NCI-H2171 treated with DMSO at 0.1 percent for 48 hours (cell line): ENCODE results near the gene OR8B12.

Experiments
- DNase-seq: peaks from one replicate; lab custom pipeline; 2025; lab: John Stamatoyannopoulos, UW

OR8B12 gene, protein sequence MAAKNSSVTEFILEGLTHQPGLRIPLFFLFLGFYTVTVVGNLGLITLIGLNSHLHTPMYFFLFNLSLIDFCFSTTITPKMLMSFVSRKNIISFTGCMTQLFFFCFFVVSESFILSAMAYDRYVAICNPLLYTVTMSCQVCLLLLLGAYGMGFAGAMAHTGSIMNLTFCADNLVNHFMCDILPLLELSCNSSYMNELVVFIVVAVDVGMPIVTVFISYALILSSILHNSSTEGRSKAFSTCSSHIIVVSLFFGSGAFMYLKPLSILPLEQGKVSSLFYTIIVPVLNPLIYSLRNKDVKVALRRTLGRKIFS

DNA sequence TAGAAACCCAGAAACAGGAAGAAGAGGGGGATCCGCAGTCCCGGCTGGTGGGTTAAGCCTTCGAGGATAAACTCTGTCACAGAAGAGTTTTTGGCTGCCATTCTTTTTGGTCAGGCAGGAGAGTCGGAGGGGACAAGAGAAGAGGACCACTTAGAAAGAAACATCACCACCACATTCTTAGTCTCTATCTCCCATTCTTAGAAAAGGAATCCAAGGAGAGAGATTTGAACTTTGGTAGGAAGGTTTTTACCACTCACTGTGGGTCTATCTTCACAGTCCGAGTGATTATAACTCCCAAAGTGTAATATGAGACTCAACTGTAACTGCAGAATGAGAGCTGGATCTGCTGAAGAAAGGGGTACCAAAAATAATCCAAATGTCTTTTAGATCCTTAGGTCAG lies at the start of gene OR8B12:
OR8B12 (minus strand) TSS at position 101 of the 400 bp plus-strand sequence; CDS start at position 101, 0 bp downstream.
- no peak for DNase-seq

DNA sequence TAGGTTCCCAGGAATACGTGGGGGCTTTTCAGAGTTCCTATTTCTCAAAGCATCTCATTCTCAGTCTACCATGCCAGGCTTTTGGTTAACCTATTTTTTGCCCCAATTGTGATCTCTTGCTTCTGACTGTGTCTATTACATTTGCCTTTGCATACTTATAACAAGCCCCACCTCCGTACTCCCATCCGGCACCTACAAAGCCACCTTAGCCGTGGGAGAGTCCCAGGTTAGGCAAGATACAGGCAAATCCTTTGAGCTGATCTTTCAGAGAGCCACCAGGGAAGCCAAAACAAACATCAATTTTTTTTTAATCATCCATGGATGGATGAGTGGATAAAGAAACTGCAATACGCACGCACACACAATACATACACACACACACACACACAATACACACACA lies 49.2 kb upstream of the OR8B12 start:
- no peak for DNase-seq

DNA sequence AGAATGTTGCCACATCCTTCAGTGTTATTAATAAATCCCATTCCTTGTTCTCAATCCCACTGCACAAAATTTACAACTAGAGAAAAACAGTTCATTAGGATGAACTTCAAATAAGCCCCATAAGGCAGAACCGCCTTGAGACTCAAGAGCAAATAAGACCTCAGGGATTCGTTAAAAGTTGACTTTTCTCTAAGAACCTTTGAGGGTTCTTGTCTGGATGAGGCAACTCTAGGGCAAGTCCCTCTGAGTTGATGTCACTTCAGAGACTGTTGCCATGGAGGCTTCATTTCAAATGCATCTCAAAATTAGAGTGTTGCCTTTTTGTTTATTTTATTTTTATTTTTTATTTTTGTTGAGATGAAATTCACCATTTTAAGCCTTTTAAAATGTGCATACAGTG lies 48.0 kb upstream of the OR8B12 start:
- no peak for DNase-seq

DNA sequence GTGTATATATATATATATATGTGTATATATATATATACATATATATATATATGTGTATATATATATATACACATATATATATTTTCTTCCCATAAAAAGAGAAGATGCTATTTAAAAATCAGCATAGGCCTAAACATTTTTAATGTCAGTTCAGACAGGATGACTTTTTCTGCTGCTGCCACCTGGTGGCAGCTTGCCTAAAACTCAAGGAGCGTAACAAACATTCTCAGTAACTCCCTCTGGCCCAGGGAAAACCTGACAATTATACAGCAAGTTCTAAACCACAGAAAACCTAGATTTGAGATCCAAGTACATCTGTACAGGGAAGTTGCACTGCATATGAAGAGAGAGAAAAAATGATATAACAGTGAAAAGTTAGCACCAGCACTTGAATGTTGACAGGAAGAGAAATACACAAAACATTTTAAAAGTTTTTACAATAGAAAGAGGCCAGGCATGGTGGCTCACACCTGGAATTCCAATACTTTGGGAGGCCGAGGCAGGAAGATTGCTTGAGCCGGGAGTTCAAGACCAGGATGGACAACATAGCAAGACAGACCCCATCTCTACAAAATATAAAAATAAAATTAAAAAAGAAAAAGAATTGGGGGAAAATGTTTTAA lies 42.9 kb upstream of the OR8B12 start:
- peak; percentile 25 for DNase-seq

DNA sequence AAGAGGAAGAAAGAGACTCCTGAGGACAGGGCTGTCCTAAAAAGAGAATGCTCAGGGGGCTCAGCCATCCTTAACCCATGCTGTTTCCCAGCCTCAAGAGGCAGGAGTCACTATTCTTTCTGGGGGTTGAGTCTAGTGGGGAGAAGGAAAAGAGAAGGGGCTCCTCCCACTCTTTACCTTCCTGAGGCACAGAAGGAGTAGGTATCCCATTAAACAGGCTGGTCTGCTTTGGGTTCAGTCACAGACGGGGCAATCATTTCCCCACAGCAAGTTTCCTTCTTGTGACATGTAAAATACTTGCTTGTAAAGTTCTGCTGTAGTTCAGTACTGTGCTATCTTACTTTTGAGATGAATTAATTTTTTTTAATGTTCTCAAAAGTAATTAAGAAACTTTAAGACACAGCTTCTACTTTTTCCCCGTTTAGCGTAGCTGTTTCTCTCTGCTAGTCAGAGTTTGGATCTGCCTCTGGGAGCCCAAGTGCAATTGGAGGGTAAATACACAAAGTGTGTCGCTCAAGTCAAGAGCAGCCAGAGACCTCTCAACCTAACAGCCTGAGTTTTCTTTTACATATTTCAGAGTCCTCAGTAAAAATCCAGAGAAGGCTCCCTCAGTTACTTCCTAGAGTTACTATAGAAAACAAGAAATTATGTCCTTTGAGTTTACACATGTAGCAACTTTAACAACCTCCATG lies 41.4 kb upstream of the OR8B12 start:
- no peak for DNase-seq

- no peak for DNase-seq
Observed at GRCh38 chr11:124583781-124584180, 40.3 kb upstream of the OR8B12 start.

DNA sequence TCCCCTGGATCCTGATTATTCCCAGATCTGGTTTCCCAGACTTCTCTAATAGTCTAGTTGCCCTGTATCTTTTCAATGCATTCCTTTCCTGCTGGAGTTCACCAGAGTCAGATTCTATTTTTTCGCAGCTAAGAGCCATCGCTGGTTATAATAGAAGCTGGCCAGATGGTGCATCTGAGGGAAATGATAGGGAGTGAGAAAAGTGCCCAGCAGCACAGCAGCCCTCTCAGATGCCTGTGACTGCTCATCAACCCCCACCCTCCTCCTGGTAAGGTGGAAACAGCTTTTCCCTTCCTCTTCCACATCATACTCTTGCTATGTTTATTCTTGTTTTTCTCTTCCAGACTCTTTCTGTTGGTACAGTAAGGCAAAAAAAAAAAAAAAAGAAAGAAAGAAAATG lies 39.1 kb upstream of the OR8B12 start:
- peak; percentile 26 for DNase-seq

GRCh38 chr11:124581817-124582216 lies 38.4 kb upstream of the OR8B12 start:
- DNase-seq = no peak

- DNase-seq = no peak
Observed at GRCh38 chr11:124578761-124579160, 35.3 kb upstream of the OR8B12 start.

DNA sequence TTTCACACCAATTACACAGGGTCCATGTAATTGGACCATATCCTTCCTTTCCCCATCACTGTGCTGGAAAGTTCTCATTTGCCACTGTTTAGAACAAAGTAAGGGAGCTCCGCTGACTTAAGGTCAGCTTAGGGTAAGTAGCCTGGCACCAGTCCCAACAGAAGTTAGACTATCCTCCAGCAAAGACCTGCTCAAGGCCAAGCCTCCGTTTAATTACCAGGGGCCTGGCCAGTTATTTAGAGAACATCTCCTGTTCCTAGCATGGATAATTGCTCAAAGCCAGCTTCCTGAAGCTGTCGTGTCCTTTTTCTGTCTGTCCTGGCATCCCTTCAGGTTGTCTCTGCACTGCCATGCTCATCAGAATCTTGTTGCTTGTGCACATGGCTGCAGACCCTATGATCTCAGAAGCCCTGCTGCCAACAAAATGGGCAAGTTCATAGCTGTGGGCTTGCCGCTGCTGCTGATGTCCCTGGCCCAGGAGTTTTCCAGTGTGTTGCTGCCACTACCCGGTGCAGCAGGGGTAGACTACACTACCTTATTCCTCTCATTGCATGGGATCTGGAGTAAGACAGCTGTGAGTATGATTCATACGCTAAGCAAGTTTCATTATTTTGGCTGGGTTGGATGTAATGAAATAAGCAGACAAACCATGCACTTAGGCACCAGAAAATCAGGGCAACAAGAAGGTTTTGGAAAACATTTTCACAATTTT lies 34.4 kb upstream of the OR8B12 start:
- no peak for DNase-seq

- no peak for DNase-seq
Observed at GRCh38 chr11:124570160-124570559, 26.7 kb upstream of the OR8B12 start.

DNA sequence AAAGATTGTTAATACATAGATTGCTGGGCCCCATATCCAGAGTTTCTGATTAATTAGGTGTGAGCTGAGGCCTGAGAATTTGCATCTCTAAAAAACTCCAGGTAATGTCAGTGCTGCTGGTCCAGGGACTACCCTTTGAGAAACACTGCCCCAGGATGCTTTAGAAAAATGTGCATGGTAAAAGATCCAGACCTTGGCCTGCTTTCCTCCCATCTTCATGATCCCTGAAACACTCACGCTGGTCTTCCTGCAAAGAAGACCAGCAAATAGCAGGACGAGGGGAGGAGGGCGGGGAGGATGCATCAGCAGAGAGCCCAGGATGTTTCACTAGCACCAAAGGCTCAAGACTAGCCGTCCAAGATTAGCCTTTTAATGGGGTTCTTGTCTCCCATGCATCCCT lies 26.2 kb upstream of the OR8B12 start, which contains the start of gene OR8A1:
OR8A1 (plus strand) TSS at position 301 of the 400 bp plus-strand sequence. CDS start 123 bp downstream, outside the sequence.
- DNase-seq = no peak

DNA sequence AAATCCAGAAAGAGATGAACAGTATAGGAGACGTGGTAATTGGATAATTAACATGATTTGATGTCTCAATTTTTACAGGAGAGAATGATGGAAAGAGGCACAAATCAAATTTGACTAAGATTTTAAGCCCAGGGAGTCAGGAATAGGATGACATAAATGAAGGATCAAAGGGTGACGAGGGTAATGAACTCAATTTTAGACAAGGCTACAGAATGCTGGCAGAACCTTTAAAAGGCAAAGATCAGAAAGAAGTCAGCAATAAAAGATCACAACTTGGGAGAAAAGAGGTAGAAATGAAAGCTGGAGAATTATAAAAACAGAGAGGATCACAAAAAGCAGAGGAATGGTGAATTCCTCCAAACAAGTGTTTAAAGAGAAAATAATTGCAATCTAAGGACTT lies 13.4 kb upstream of the OR8B12 start:
- DNase-seq = no peak

- no peak for DNase-seq
Observed at GRCh38 chr11:124551987-124552386, 8.5 kb upstream of the OR8B12 start.

DNA sequence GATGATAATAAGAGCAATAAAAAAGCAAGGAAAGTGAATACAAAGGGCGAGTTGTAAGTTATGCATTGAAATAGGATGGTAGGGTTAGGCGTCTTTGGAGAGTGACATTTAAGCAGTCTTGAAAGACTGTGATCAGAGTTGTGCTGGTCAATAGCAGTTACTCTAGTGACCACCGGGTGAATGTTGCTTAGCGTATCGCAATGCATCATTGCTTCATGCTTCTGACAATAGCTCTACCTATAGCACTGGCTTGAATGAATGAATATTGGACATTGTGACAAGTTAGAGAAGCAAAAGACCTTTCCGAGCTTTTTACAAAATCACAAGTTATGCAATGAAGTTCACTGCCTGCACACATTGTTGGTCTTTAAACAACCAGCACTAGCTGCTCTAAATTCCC lies 7.7 kb upstream of the OR8B12 start:
- DNase-seq = no peak

- no peak for DNase-seq
Observed at GRCh38 chr11:124543145-124543544, 309 bp downstream of the OR8B12 start.

- no peak for DNase-seq
Observed at GRCh38 chr11:124541204-124541603, 2.2 kb downstream of the OR8B12 start.

- DNase-seq = no peak
Observed at GRCh38 chr11:124538019-124538418, 5.4 kb downstream of the OR8B12 start.

- DNase-seq = no peak
Observed at GRCh38 chr11:124536520-124536919, 6.9 kb downstream of the OR8B12 start.

DNA sequence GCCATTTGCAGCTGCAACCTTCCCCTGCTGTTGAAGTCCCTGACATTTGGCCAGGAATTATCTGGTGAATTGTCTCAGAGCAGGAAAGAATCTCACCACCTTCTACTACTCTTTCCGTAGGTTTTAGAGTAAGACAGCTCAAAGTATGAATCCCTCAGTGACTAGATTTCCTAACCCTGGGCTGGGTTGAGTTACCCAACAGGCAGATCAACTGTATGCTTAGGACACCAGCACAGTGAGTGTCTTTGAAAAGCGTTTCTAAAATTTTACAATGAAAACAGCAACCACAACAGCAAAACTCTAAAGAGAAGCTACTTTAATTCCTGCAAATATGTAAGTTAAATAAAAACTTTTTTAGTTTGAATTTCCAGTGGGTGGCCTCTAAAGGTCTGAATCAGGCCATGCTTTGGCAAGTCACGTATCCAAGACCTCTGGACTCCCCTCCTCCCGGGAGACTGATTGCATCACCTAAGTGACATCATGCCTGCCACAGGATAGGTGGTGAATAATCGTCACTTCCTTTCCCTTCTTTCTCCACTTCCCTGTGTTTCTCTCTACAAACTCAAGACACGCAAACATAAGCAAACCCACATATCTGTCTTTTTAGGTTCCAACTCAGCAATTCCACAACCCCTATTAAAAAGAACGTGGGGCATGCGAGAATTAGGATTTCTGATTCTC lies 7.8 kb downstream of the OR8B12 start:
- DNase-seq = no peak

GRCh38 chr11:124534051-124534450 lies 9.4 kb downstream of the OR8B12 start:
- DNase-seq = no peak

DNA sequence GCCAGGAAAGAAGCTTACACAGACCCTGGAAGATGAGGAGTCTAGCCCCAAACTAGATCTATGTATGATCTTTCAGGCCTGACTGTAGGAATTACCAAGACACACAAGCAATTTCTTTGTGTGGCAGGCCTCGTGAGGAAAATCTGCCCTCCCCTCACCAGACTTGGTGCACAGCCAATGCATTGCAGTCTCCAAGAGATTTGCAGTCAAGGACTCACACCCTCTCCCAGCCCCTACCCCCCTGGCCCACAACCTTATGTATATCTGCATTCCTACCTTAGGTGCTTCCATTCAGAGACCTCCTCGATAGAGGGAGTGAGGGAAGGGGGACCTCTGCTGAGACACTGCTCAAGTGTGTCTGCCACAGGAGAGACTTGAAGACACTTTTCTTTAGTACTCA lies 9.8 kb downstream of the OR8B12 start:
- no peak for DNase-seq
